GM06990 (cell line): ENCODE data around the gene ZFX.

Experiments used
- DNase-seq: peaks from one replicate; pipeline ENCODE4 v3.0.0-alpha.2; 2011; ENCODE audit not compliant: insufficient read length; ENCODE audit errors: extremely low read depth
- H3K27me3 ChIP-seq: replicated peaks from 2 replicates; pipeline ENCODE4 v1.6.0; 2011; ENCODE audit warnings: low read length; ENCODE audit not compliant: control insufficient read depth, insufficient read depth
- H3K36me3 ChIP-seq: 2 replicates; pipeline ENCODE4 v1.5.1; 2011; ENCODE audit warnings: low read length; ENCODE audit not compliant: control insufficient read depth, insufficient read depth
- H3K4me3 ChIP-seq: replicated peaks from 2 replicates; pipeline ENCODE4 v1.5.1; 2011; ENCODE audit warnings: low read depth, mild to moderate bottlenecking, control low read depth, low read length
- CTCF ChIP-seq: IDR thresholded peaks from 2 replicates; pipeline ENCODE4 v1.5.1; 2011; ENCODE audit warnings: low read length, control low read depth, mild to moderate bottlenecking, inconsistent platforms; ENCODE audit not compliant: insufficient read depth, poor library complexity, severe bottlenecking

Gene ZFX

GRCh38 chrX:24215272-24215671 lies 65.7 kb downstream of the ZFX start:
- no peaks in the 10 kb centered on the region for H3K27me3 ChIP-seq
- no peak overlapping the region for H3K4me3 ChIP-seq
- TF ChIP-seq CTCF = no peak
- peaks cover 4% of the 10 kb centered on the region for H3K36me3 ChIP-seq
- DNase-seq = no peak

GRCh38 chrX:24216037-24216436 lies 66.5 kb downstream of the ZFX start:
- no peak for TF ChIP-seq CTCF
- no peak for DNase-seq
- H3K4me3 ChIP-seq = no peak overlapping the region
- no peaks in the 10 kb centered on the region for H3K27me3 ChIP-seq
- H3K36me3 ChIP-seq = peaks cover 2% of the 10 kb centered on the region

- Histone ChIP-seq H3K4me3 (no peak overlapping the region), H3K27me3 (no peaks in the 10 kb centered on the region), H3K36me3 (peaks cover 2% of the 10 kb centered on the region)
- no peak for DNase-seq
- TF ChIP-seq CTCF = no peak
These were observed 67.3 kb downstream of the ZFX start for GRCh38 chrX:24216827-24217226.

GRCh38 chrX:24219320-24219719 lies 69.8 kb downstream of the ZFX start:
- no peaks in the 10 kb centered on the region for H3K27me3 ChIP-seq
- DNase-seq = no peak
- H3K4me3 ChIP-seq = no peak overlapping the region
- H3K36me3 ChIP-seq = no peaks in the 10 kb centered on the region
- TF ChIP-seq CTCF = no peak

- Histone ChIP-seq H3K4me3 (no peak overlapping the region), H3K36me3 (no peaks in the 10 kb centered on the region), H3K27me3 (no peaks in the 10 kb centered on the region)
- TF ChIP-seq CTCF = no peak
- no peak for DNase-seq
These were observed 72.3 kb downstream of the ZFX start for GRCh38 chrX:24221872-24222271.

GRCh38 chrX:24225265-24225664 lies 75.7 kb downstream of the ZFX start:
- no peak for DNase-seq
- no peaks in the 10 kb centered on the region for H3K36me3 ChIP-seq
- no peak for TF ChIP-seq CTCF
- no peak overlapping the region for H3K4me3 ChIP-seq
- no peaks in the 10 kb centered on the region for H3K27me3 ChIP-seq
